ENCODE data around the gene ZBED4. TPM values are rescaled to one million over a fixed set of nuclear protein-coding genes. Genes with fewer than 3 reads are reported as not detected.

ZBED4 gene
- total RNA-seq, 1 experiment from 2014 or later: 5.8 TPM

DNA sequence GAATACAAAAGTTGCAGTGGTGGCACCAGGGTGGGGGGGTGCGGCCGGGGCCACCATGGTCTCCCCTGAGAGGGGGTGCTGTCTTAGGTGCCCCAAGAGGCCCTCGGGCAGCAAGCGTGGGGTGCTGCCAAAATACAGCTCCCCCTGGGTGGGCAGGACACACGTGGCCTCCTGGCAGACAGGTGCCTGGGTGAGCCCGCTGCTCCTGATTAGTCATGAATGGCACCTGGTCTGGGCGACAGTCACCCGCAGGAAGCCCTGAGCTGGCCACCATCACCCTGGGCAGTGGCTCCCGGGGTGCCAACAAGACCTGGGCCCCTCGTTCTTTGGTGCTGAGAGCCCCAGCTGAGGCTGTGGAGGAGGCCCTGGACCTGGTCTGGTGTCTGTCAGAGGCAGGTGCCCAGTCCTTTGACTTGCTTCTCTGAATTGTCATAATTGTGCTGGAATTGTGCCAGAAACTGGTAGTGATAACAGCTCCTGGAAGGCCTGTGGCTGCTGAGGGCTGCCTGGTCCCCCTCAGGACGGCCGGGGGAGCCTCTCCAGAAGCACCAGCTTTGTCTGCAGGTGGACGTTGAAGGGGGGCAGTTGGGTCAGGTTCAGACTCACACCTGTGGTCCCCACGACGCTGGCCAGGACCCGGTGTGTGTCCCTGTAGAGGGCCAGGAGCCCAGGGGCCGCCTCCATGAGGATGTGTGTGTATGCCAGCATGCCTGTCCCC is 49.8 kb downstream of the ZBED4 start:
- Histone ChIP-seq H3K36me3 (peaks cover 13% of the 10 kb centered on the region), H3K27me3 (no peaks in the 10 kb centered on the region), H3K9me3 (no peaks in the 10 kb centered on the region), H3K4me3 (no peak overlapping the region)
- DNase-seq: no peak

DNA sequence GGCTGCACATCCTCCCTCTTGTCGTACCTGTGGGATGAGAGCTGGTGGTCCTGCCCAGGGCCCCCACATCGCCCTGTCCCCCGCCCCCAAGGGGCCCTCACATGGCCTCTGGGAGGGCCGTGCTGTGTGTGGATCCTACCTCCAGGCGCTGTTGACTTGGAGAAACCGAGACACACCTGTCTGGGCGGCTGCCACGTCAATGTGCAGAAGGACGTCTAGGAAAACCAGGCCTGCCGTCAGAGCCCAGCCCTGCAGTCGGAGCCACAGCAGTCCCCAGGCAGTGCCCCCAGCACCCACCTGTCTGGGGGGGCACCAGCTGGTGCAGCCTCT is 50.4 kb downstream of the ZBED4 start:
- Histone ChIP-seq H3K27me3 (no peaks in the 10 kb centered on the region), H3K9me3 (no peaks in the 10 kb centered on the region), H3K36me3 (peaks cover 13% of the 10 kb centered on the region), H3K4me3 (no peak overlapping the region)
- DNase-seq: no peak

DNA sequence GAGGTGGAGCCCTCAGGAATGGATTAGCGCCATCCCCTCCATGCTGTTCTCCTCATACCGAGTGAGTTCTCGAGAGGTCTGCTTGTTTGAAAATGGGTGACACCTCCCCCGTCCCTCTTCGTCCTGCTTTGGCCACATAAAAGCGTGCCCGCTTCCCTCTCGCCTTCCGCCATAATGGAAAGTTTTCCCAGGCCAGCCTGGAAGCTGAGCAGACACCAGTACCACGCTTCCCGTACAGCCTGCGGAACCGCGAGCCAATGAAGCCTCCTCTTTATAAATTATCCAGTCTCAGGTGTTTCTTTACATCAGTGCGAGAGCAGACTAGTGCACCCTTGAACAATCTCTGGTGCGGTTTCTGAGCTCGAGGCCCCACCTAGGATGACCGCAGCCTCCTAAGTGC is 51.8 kb downstream of the ZBED4 start:
- no peaks in the 10 kb centered on the region for H3K27me3 ChIP-seq
- H3K4me3 ChIP-seq: no peak overlapping the region
- H3K9me3 ChIP-seq: no peaks in the 10 kb centered on the region
- peaks cover 13% of the 10 kb centered on the region for H3K36me3 ChIP-seq
- DNase-seq: no peak

- H3K36me3 ChIP-seq: peaks cover 13% of the 10 kb centered on the region
- H3K27me3 ChIP-seq: no peaks in the 10 kb centered on the region
- H3K9me3 ChIP-seq: no peaks in the 10 kb centered on the region
- DNase-seq: no peak
- H3K4me3 ChIP-seq: no peak overlapping the region
Measured at GRCh38 chr22:49906071-49906798, 52.6 kb downstream of the ZBED4 start.

GRCh38 chr22:49906799-49907290 is 53.2 kb downstream of the ZBED4 start:
- Histone ChIP-seq H3K9me3 (no peaks in the 10 kb centered on the region), H3K4me3 (no peak overlapping the region), H3K36me3 (peaks cover 13% of the 10 kb centered on the region), H3K27me3 (no peaks in the 10 kb centered on the region)
- DNase-seq: no peak

- no peak overlapping the region for H3K4me3 ChIP-seq
- no peaks in the 10 kb centered on the region for H3K9me3 ChIP-seq
- no peak for DNase-seq
- peaks cover 13% of the 10 kb centered on the region for H3K36me3 ChIP-seq
- no peaks in the 10 kb centered on the region for H3K27me3 ChIP-seq
Measured at GRCh38 chr22:49907807-49908206, 54.2 kb downstream of the ZBED4 start.

GRCh38 chr22:49909476-49910205 is 56.0 kb downstream of the ZBED4 start:
- Histone ChIP-seq H3K4me3 (no peak overlapping the region), H3K36me3 (peaks cover 6% of the 10 kb centered on the region), H3K27me3 (no peaks in the 10 kb centered on the region), H3K9me3 (no peaks in the 10 kb centered on the region)
- no peak for DNase-seq

DNA sequence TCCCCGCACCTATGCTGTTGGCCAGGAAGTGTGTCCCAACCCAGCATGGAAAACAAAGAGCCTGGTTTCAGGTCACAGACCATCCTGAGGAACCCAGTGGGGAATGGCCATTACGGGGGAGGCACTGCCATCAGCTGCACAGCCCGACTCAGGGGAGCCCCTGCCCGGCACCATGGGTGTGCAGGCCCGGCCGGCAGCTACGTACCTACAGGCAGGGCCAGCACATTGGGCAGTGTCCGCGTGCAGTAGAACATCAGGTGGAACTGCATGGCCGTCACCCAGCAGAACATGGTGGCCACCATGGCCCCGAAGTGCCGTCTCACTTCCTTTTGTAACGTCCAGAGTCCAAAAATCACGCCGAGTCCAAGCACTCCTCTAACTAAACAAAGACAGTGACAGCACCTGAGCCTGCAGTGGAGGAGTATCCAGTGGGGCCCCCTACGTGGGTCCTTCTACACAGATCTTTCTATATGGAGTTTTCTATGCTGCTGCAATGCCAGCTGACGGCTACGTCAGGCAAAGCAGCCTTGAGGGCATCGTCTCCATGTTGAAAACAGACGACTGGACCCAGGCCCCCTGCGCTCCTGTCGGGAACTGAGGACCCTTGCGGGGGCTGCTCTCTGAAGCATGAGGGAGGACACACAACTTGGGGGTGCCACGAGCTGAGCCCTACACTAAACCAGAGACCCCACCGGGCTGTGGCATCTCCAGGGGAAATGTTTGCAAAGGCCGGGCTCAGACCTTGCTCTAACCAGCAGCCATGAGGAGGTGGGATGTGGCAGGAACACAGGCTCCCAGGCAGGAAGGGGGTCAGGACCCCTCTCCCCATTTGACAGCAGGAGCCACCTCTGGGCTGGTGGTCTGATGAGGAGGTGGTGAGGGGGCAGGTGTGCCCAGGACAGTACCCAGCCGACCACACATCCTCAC is 56.8 kb downstream of the ZBED4 start:
- H3K36me3 ChIP-seq: peaks cover 8% of the 10 kb centered on the region
- no peaks in the 10 kb centered on the region for H3K9me3 ChIP-seq
- H3K27me3 ChIP-seq: no peaks in the 10 kb centered on the region
- no peak for DNase-seq
- H3K4me3 ChIP-seq: no peak overlapping the region

DNA sequence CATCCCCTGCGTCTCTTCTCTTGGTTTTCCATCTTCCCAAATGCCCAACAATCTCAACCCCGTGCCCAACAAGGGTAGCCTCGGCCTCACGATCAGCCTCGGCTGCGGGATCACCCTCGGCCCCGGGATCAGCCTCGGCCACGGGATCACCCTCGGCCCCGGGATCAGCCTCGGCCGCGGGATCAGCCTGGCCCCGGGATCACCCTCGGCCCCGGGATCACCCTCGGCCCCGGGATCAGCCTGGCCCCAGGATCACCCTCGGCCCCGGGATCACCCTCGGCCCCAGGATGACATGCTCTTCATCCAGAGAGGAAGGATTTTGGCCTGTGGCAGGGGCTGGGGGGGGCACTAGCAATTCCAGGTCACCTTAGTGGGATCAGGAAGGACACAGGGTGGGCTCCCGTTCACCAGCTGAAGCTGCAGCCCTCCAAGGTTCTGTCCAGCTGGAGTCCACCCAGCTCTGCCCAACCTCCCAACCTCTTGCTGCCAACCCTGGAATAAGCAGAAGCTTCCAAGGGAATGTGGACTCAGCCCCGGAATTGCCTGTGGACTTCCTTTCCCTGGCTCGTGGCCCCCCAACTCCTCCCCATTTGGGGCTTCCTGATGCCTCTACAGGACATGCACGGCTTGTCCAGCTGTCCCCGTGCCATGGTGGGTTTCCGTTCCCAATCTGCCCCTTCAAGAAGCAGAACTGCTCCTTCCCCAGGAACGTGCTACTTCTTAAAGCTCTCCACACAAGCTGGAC is 58.4 kb downstream of the ZBED4 start:
- Histone ChIP-seq H3K27me3 (no peaks in the 10 kb centered on the region), H3K36me3 (peaks cover 7% of the 10 kb centered on the region), H3K9me3 (no peaks in the 10 kb centered on the region), H3K4me3 (no peak overlapping the region)
- DNase-seq: no peak

- Histone ChIP-seq H3K36me3 (peaks cover 5% of the 10 kb centered on the region), H3K4me3 (no peak overlapping the region), H3K27me3 (no peaks in the 10 kb centered on the region), H3K9me3 (no peaks in the 10 kb centered on the region)
- DNase-seq: no peak
Measured at GRCh38 chr22:49913026-49913425, 59.4 kb downstream of the ZBED4 start.

DNA sequence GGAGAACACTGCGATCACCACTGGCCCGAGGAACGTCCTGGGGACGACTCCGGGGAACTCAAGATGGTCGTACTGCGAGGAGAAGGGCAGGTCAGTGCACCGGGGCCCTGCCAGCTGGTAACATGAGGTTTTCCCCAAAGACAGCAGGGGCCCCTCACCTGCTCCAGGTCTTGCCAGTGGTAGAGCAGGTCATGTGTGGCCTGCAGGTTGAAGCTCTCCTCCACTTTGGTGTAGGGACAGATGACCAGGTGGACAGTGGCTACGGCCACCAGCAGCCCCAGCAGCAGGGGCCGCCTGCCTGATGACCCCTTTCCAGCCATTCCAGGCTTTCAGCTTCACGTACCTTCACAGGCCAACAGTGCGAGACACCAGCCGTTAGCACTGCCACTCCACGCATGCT is 59.8 kb downstream of the ZBED4 start:
- H3K9me3 ChIP-seq: no peaks in the 10 kb centered on the region
- H3K27me3 ChIP-seq: no peaks in the 10 kb centered on the region
- H3K36me3 ChIP-seq: peaks cover 5% of the 10 kb centered on the region
- no peak for DNase-seq
- no peak overlapping the region for H3K4me3 ChIP-seq

GRCh38 chr22:49914256-49914655 is 60.6 kb downstream of the ZBED4 start:
- peaks cover 5% of the 10 kb centered on the region for H3K36me3 ChIP-seq
- DNase-seq: no peak
- H3K9me3 ChIP-seq: no peaks in the 10 kb centered on the region
- H3K4me3 ChIP-seq: no peak overlapping the region
- H3K27me3 ChIP-seq: no peaks in the 10 kb centered on the region

DNA sequence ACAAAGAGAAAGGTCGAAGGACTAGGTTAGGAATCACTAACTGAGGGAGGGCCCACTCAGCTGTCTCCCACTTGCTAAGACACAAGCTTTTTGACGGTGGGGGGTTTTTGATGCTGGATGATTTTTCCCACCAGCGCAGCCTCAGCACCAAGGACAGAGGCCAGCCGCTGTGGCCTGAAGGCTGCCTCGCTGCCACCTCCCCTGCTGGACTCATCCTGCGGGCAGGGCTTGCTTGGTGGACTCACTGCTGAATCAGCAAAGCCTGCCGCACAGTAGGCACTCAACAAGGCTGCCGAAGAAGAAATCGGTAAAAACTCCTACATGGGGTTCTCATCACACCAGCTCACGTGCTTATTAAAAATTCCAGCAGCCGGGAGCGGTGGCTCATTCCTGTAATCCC is 62.0 kb downstream of the ZBED4 start:
- Histone ChIP-seq H3K36me3 (peaks cover 5% of the 10 kb centered on the region), H3K9me3 (no peaks in the 10 kb centered on the region), H3K4me3 (no peak overlapping the region), H3K27me3 (no peaks in the 10 kb centered on the region)
- no peak for DNase-seq

- DNase-seq: no peak
- H3K27me3 ChIP-seq: no peaks in the 10 kb centered on the region
- no peak overlapping the region for H3K4me3 ChIP-seq
- no peaks in the 10 kb centered on the region for H3K9me3 ChIP-seq
- H3K36me3 ChIP-seq: peaks cover 5% of the 10 kb centered on the region
Measured at GRCh38 chr22:49916831-49917230, 63.2 kb downstream of the ZBED4 start.

DNA sequence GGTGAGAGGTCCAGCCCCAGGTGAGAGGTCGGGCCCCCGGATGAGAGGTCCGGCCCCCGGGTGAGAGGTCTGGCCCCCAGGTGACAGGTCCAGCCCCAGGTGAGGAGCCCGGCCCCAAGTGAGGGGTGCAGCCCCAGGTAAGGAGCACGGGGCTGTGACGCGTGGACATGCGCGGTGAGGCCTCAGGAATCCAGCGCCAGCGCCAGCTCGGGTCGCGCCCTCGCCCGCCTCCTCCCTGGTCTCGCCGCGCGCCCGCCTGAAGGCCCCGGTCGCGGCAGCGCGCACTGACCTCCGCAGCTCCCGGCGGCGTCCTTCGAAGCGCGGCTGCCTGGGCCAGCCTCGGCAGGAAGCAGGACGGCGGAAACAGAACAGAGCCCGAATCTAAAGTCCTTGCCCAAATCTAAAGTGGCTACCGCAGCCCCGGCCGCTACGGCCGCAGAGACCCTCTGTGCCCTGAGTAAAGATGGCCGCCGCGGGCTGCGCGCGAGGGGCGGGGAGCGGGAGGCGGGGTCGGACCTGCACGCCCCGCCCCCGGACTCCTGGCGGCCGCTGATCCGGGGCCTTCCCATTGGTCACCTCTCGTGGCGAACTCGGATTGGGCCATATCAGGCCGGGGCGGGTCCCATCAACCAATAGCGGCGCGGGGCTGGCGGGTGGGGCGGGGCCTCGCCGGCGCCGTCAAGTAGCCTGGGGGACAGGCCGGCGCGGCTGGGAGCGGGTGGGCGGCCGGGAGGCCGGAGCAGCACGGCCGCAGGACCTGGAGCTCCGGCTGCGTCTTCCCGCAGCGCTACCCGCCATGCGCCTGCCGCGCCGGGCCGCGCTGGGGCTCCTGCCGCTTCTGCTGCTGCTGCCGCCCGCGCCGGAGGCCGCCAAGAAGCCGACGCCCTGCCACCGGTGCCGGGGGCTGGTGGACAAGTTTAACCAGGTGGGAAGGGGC is 64.6 kb downstream of the ZBED4 start, which contains the start of the genes ALG12 and CRELD2:
TSS of gene ALG12 (minus strand) at position 465 of the 937 bp plus-strand sequence. CDS start 4,673 bp downstream, outside the sequence.
TSS of gene CRELD2 (plus strand) at position 661 of the 937 bp plus-strand sequence. CDS start at position 797, 136 bp downstream.
- Histone ChIP-seq H3K4me3 (peak within 1 kb of the TSS; percentile 64), H3K36me3 (peaks cover 3% of the 10 kb centered on the region), H3K27me3 (no peaks in the 10 kb centered on the region), H3K9me3 (no peaks in the 10 kb centered on the region)
- peak; percentile 96 for DNase-seq
